GM21737 (cell line): Measurements from ENCODE around the gene GPR25.
"Not testable (repeated sequence)": the region's sequence is repeated elsewhere in the genome, so short reads cannot be mapped to it uniquely, and the experiment has no call there.

Source experiments
- ATAC-seq: cut with Tn5 transposase; IDR thresholded peaks from one replicate; pipeline ENCODE4 v1.9.1; 2021; ENCODE audit warnings: mild to moderate bottlenecking, moderate library complexity; ENCODE audit not compliant: unreplicated experiment

GPR25 gene

DNA sequence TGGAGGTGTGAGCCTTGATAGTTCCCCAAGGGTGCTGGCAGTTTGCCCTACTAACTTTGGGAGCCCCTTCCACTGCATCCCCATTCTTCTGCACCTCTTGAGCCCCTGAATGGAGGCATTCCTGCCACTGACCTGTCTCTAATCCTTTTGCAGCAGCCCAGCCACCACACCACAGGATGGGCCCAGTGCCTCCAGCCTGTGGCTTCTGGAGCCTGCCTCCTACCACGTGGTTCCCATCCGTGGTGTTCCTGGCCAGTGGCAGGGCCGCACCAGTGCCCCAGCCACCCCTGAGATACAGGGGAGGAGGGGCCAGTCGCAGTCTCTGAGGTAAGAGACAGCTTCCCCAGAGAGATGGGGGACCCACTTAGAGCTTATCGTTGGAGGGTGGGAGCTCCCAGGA is 36.3 kb downstream of the GPR25 start:
- ATAC-seq: no peak

DNA sequence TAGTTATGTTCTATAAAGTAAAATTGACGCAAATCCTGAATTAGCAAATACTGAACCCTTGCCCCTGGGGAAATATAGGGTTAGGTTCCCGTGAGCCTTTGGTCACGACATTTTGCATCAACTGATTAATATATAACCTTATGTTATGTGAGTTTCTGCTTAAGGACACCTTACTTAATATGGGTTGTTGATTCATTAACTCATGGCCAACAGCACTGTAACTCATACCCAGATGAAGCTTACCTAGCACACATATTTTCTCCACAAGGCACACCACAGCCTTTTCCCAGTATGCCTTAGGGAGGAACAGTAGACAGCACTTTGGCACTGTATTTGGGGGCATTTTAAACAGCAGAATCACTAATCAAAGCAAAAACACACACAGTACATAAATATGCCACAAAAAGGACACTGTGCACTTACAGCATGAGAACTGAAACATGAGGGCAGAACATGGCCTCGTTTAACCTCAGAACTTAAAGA is 37.0 kb downstream of the GPR25 start:
- peak; percentile 51 for ATAC-seq

DNA sequence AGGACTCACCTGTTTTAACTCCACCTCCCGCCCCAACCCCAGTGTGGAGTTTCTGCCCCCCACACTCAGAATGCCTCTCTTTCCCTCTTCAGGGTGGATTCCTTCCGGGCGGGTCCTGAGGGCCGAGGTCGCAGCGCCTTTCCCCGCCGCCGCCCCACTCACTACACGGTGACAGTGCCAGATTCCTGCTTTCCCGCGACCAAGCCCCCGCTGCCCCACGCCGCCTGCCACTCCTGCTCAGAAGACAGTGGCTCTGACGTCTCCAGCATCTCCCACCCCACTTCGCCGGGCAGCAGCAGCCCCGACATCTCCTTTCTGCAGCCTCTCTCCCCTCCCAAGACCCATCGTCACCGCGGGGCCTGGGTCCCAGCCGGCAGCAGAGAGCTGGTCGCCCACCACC is 38.6 kb downstream of the GPR25 start:
- ATAC-seq: no peak

DNA sequence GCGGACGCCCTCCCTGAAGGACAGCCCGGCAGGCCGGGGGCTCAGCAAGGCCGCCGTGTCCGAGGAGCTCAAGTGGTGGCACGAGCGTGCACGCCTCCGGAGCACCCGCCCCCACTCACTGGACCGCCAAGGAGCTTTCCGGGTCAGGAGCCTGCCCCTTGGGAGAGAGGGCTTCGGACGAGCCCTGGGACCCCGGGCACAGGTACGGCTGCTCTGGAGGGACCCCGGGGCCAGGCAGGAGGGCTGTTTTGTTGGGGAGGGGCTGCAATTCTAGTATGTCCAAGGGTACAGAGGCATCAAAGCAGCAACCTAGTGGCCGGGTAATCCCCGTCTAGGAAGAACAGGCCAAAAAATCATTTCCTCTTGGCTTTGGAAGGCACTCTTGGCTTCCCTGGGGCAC is 39.2 kb downstream of the GPR25 start:
- ATAC-seq: not testable (repeated sequence)

DNA sequence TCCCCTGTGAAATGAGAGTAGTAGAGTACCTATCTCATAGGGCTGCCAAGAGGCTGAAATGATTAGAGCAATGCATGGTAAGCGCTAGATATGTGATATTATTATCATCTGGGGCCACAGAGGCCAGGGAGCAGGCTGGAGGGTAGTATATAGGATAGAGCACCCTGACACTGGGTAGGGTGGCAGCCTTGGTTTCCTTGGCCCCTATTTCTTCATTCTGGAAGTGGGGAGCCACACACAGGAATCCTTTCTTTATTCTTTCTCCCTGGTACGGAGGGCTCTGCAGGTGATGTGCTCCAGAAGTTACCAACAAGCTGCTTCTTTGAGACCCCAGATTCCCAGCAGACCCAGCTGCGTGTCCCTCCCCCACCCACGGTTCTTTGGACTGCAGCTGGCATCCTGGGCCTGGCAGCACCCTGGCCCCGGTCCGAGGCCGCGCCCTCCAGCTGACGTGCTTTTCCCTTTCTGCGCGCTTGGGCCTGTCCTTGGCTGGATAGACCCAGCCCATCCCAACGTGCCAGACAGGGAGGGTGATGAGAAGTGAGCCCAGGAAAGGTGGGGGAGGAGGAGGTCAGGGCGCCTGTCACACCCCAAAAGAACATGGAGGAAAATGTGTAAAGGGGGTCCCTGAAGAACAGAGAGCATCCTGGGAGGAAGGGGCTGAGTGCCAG is 40.1 kb downstream of the GPR25 start:
- no peak for ATAC-seq

DNA sequence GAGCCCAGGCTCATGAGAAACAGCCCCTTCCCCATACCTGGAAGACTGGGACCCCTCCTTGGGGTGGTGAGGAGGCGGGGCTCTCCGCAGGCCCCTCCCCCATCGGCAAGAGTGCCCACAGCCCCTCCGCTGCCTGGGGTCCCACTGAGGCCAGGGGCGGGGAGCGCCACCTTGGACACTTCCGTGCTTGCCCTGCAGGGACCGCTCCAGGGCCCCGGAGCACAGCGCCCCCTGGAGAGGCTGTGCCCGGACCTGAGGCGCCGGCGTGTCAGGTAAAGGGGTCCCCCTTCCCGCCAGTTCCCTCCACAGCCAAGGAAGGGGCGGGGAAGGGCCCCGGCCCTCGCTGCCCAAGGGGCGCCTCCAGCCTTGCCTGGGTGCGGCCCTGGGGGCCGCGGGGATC is 43.4 kb downstream of the GPR25 start:
- no peak for ATAC-seq

DNA sequence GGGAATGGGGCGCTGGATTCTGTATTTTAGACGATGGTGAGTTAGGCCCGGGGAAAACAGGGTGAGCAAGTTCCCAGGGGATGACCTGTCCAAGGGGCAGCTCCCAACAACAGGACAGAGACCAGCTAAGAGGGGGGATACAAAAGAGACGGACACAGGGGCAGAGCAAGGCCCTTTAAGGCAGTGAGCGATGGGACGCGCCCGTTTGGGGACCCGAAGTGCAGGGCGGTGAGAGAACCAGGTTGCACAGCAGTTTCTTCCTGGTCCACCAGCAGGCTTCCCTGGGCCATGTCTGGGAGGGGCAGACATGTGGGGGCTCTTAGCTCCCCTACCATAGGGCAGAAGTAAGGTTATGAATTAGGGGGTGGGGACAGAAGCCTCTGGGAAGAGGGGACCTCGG is 43.9 kb downstream of the GPR25 start:
- no peak for ATAC-seq

DNA sequence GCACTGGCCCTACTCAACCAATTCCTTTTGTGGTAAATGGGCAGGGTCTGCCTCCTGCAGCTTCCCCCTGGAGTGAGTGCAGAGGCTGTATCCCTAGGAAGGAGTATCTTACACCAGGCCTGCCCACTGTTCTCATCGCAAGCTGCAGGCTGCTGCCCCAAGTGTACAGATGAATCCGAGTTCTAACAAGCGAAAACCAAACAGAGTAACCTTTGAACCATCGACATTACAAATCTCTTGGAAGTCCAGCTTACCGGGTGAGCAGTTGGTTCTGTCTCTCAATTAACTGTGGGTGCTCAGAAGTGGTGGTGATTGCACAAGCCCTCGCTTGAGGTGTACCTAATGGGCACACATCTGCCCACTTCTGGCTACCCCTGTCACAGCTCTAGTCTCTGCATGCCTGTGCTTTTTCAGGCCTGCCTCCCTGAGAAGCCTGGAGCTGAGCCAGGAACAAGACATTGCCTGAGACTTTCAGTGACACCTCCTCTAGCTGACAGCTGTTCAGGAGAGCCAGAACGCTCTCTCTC is 44.6 kb downstream of the GPR25 start:
- no peak for ATAC-seq

DNA sequence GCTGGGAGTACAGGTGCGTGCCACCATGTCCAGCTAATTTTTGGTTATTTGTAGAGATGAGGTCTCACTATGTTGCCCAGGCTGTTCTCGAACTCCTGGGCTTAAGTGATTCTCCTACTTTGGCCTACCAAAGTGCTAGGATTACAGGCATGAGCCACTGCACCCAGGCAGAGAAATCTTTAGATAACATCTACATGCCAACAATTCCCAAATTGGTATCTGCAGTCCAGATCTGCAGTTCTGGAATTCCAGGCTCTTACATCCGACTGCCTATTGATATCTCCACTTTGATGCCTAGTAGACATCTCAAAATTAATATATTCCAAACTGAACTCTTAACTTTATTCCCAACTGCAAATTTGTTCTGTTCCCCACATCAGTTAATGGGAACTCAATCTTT is 45.2 kb downstream of the GPR25 start:
- no peak for ATAC-seq

DNA sequence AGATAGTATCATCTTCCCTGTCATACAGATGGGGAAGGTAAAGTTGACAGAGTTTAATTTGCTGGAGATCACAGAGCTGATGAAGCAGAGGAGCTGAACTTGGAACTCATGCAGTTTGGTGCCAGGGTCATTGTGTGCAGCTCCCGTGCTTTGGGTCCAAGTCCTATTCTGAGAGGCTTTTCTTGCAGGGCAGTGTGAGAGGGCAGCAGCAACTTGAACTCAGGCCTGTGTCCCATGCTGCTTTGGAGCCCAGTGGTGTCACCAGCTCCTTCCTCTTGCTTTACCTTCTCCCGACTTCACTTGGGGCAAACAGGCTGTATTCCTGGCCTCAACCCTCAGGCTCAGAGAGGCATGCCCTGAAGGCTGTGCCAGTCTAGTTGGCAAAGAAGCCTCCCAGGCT is 46.6 kb downstream of the GPR25 start:
- ATAC-seq: no peak

DNA sequence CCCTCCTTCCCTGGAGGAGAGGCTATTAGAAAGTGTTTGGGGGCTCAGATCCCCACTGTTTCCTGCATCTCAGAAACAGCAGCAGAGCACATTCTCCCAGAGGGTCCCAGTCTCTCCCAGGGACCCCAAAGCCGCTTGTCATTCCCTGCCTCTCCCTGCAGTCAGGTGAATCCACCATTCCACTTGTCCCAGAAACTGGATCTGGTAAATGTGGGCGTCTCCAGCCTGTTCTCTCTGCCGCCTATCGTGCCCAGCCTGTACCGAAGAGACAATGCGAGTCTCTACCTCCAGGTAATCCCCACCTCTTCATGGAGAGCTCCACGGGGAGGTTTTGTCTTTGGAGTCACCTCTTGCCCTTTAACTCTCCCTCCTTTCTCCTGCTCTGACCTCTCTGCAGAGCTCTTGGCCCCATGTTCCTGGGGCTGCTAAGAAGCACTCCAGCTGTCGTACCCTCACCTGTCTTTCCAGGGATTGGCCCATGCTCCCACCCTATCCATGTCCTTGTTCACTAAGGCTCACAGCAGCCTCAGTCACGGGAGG is 48.9 kb downstream of the GPR25 start:
- no peak for ATAC-seq

DNA sequence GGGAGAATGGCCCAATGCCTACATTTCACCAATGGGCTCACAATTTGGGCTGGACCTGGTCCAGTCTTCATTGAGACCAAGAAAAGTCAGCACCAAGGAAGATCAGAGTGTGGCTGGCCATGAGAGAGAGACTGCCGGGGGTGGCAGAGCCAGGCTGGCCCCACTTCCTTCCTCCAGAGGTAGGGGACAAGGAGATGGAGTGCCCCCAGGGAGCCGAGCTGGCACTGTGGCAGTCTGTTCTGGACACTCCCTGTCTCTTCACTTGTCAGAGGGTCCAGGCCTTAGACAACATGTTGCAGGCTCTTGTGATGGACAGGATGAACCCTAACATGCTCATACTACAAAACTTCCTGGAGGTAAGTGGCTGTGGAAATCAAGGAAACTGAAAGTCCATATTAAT is 49.6 kb downstream of the GPR25 start:
- no peak for ATAC-seq

DNA sequence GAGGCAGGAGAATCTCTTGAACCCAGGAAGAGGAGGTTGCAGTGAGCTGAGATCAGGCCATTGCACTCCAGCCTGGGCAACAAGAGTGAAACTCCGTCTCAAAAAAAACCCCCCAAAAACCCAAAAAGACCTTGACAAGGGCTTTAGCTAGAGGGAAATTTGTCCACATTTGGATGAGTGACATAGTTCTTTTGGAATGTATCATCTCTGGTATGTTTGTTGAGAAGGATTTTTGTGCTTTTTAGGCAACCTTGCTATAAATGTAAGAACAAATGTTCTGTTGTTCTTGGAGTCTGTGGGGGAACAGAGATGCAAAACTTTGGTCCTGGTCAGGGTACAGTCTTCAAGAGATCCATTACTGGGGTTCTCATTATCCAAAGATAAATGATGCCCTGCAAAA is 50.8 kb downstream of the GPR25 start:
- ATAC-seq: no peak
